ENCODE data around the gene NUP85. TPM values are rescaled to one million over a fixed set of nuclear protein-coding genes. Genes with fewer than 3 reads are reported as not detected.
A peak's percentile ranks its signal among the peaks of the same experiment; 100 is the strongest.

NUP85 gene
- total and polyA plus RNA-seq, 4 donors, result 15.2 to 36.3 (median 29.5) TPM

- Histone ChIP-seq H3K4me1 (ENCODE audit: control insufficient read depth in 4 of 4, insufficient read depth in 4 of 4, low read length in 3 of 4) (peaks cover 1 to 16% (median 6%) of the 10 kb centered on the region in 4 donors), H3K4me3 (ENCODE audit: low read depth in 1 of 3, low read length in 3 of 3) (peak within 1 kb of the TSS; percentile 88 to 98 (median 89)), H3K9me3 (ENCODE audit: control insufficient read depth in 4 of 4, low read length in 3 of 4) (no peaks in the 10 kb centered on the region), H3K9ac (ENCODE audit: low read depth in 1 of 2, low read length in 2 of 2) (peak within 1 kb of the TSS; percentile 78 to 85), H3K27me3 (ENCODE audit: control insufficient read depth in 4 of 4, insufficient read depth in 4 of 4, low read length in 3 of 4) (no peaks in the 10 kb centered on the region), H3K27ac (ENCODE audit: low read depth in 1 of 2, low read length in 2 of 2) (peak within 1 kb of the TSS; percentile 91 to 93), H3K36me3 (ENCODE audit: control insufficient read depth in 4 of 4, insufficient read depth in 3 of 4, low read depth in 1 of 4, low read length in 3 of 4) (peaks cover 2 to 12% (median 7%) of the 10 kb centered on the region in 4 donors)
- no peak for TF ChIP-seq REST (IDR thresholded peaks at IDR 0.05)
- TF ChIP-seq ATF3 (IDR thresholded peaks at IDR 0.05), result no peak
- TF ChIP-seq CTCF (IDR thresholded peaks at IDR 0.05; ENCODE audit: low read depth, low read length, missing input control), result peak; percentile 22
- TF ChIP-seq EGR1 (IDR thresholded peaks at IDR 0.05; ENCODE audit: low read depth in 2 of 2), result no peak
- no peak for TF ChIP-seq FOXA2 (IDR thresholded peaks at IDR 0.05)
- peak; percentile 57 for TF ChIP-seq SP1 (IDR thresholded peaks at IDR 0.05)
- peak; percentile 95 for TF ChIP-seq YY1 (IDR thresholded peaks at IDR 0.05)
- TF ChIP-seq TAF1 (conservative IDR thresholded peaks at IDR 0.05), result no peak
- peak; percentile 95 for DNase-seq (ENCODE audit: low spot score)
- WGBS, result 1% methylated on average over 92 of the region's 92 CpGs
These were observed 22.7 kb upstream of the NUP85 start, which contains the start of gene SUMO2 for GRCh38 chr17:75182569-75183436. TSS of gene SUMO2 (minus strand) at chr17:75182959. CDS start at chr17:75182834, 125 bp downstream.

- H3K9me3 ChIP-seq (ENCODE audit: control insufficient read depth in 4 of 4, low read length in 3 of 4), result no peaks in the 10 kb centered on the region
- no peaks in the 10 kb centered on the region for H3K27me3 ChIP-seq (ENCODE audit: control insufficient read depth in 4 of 4, insufficient read depth in 4 of 4, low read length in 3 of 4)
- peaks cover 1 to 16% (median 6%) of the 10 kb centered on the region in 4 donors for H3K4me1 ChIP-seq (ENCODE audit: control insufficient read depth in 4 of 4, insufficient read depth in 4 of 4, low read length in 3 of 4)
- H3K9ac ChIP-seq (ENCODE audit: low read depth in 1 of 2, low read length in 2 of 2), result no peak overlapping the region
- H3K36me3 ChIP-seq (ENCODE audit: control insufficient read depth in 4 of 4, insufficient read depth in 3 of 4, low read depth in 1 of 4, low read length in 3 of 4), result peaks cover 0 to 6% (median under 1%) of the 10 kb centered on the region in 4 donors
- no peak for DNase-seq (ENCODE audit: low spot score)
- 95% methylated on average over 9 of the region's 9 CpGs for WGBS
- no peak overlapping the region for H3K27ac ChIP-seq (ENCODE audit: low read depth in 1 of 2, low read length in 2 of 2)
- H3K4me3 ChIP-seq (ENCODE audit: low read depth in 1 of 3, low read length in 3 of 3), result no peak overlapping the region
- no peak for TF ChIP-seq YY1 (IDR thresholded peaks at IDR 0.05)
- TF ChIP-seq ATF3 (IDR thresholded peaks at IDR 0.05), result no peak
- no peak for TF ChIP-seq NR2F2 (IDR thresholded peaks at IDR 0.05)
- no peak for TF ChIP-seq REST (IDR thresholded peaks at IDR 0.05)
- no peak for TF ChIP-seq MAX (IDR thresholded peaks at IDR 0.05)
- TF ChIP-seq RAD21 (IDR thresholded peaks at IDR 0.05), result no peak
- no peak for TF ChIP-seq CTCF (IDR thresholded peaks at IDR 0.05; ENCODE audit: low read depth, low read length, missing input control)
- no peak for TF ChIP-seq HNF4A (conservative IDR thresholded peaks at IDR 0.05)
- no peak for TF ChIP-seq HNF4G (IDR thresholded peaks at IDR 0.05)
- TF ChIP-seq RXRA (IDR thresholded peaks at IDR 0.05), result no peak
- TF ChIP-seq FOXA2 (IDR thresholded peaks at IDR 0.05), result no peak
- no peak for TF ChIP-seq GABPA (IDR thresholded peaks at IDR 0.05 in 1 of 2, conservative IDR thresholded peaks at IDR 0.05 in 1 of 2)
- no peak for TF ChIP-seq EGR1 (IDR thresholded peaks at IDR 0.05; ENCODE audit: low read depth in 2 of 2)
These were observed 21.2 kb upstream of the NUP85 start for GRCh38 chr17:75183999-75184884.

All from liver (tissue), 9 donors.